MCF 10A (cell line): ENCODE data around the gene NFIA. TPM values are rescaled to one million over a fixed set of nuclear protein-coding genes. Genes with fewer than 3 reads are reported as not detected.

ENCODE experiments used
- BruUV-seq: library from RNA; stranded (reverse); fragments of 400-500 nt; replicated peaks from 2 replicates; lab custom pipeline; 2021; lab: Mats Ljungman, UMichigan
- CTCF ChIA-PET: fragments of 300-600 bp; sonication (Branson Sonifier 250); formaldehyde crosslinking; extraction: SDS; loops from one replicate; lab custom pipeline; 2021; ENCODE audit warnings: antibody characterized with exemption, inconsistent platforms; lab: Yijun Ruan, JAX
- POLR2A ChIA-PET: fragments of 300-600, 350-650 bp; sonication (Branson Sonifier 250); formaldehyde crosslinking; extraction: SDS; loops from one replicate; lab custom pipeline; 2020; ENCODE audit warnings: antibody characterized with exemption, inconsistent platforms; lab: Yijun Ruan, JAX
- DNase-seq: peaks from one replicate; pipeline ENCODE4 v3.0.0-alpha.2; 2018; ENCODE audit not compliant: unreplicated experiment
- H3K27ac Mint-ChIP-seq: one replicate; pipeline ENCODE4 v1.8.0; 2022; ENCODE audit warnings: mild to moderate bottlenecking, low read depth, mixed read lengths; ENCODE audit not compliant: unreplicated experiment
- H3K27me3 Mint-ChIP-seq: one replicate; pipeline ENCODE4 v1.8.0; 2022; ENCODE audit warnings: mixed read lengths; ENCODE audit not compliant: insufficient read depth, unreplicated experiment
- H3K36me3 Mint-ChIP-seq: one replicate; pipeline ENCODE4 v1.8.0; 2022; ENCODE audit warnings: mild to moderate bottlenecking, moderate library complexity, mixed read lengths; ENCODE audit not compliant: insufficient read depth, unreplicated experiment
- H3K4me1 Mint-ChIP-seq: one replicate; pipeline ENCODE4 v1.8.0; 2022; ENCODE audit warnings: mixed read lengths; ENCODE audit not compliant: insufficient read depth, unreplicated experiment
- H3K4me3 Mint-ChIP-seq: one replicate; pipeline ENCODE4 v1.8.0; 2022; ENCODE audit warnings: mild to moderate bottlenecking, moderate library complexity, mixed read lengths; ENCODE audit not compliant: unreplicated experiment
- H3K9me3 Mint-ChIP-seq: one replicate; pipeline ENCODE4 v1.8.0; 2022; ENCODE audit warnings: mixed read lengths; ENCODE audit not compliant: unreplicated experiment
- intact Hi-C: fragments of 100-400 bp; cut with micrococcal nuclease; formaldehyde crosslinking; loops from 2 replicates; pipeline ENCODE4 v1.14.1; 2022
- total RNA-seq: library from RNA; stranded (reverse); gene quantifications from 2 replicates; pipeline ENCODE4 v1.2.3, GENCODE V29; 2022
- TF ChIP-seq, protein P1 (sequence below): fragments of 200-600 bp; IDR thresholded peaks from one replicate; pipeline ENCODE4 v1.8.0; 2022; ENCODE audit warnings: antibody characterized with exemption, mild to moderate bottlenecking; ENCODE audit not compliant: unreplicated experiment

Gene NFIA
- total RNA-seq, 1 experiment from 2014 or later, result 54.8 TPM

DNA sequence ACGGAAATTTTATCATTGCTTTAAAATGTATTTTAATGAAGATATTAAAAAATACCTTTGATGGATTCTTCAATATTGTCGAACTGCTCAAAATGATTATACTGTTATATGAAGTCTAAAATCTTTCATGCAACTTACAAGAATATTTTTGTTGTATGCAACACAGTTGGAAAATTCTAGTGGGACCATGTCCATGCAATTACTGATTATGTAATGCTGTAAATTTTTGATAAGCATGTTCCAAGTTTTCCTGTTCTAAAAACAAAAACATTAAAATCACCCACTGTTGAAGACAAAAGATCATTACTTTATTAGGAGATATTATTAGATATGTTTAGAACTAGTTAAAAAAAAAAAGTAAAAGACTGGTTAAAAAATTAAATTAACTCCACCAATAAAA lies 132.8 kb downstream of the NFIA start:
- peaks cover 7% of the 10 kb centered on the region for H3K36me3 Mint-ChIP-seq
- H3K9me3 Mint-ChIP-seq, result no peaks in the 10 kb centered on the region
- TF ChIP-seq, protein P1, sequence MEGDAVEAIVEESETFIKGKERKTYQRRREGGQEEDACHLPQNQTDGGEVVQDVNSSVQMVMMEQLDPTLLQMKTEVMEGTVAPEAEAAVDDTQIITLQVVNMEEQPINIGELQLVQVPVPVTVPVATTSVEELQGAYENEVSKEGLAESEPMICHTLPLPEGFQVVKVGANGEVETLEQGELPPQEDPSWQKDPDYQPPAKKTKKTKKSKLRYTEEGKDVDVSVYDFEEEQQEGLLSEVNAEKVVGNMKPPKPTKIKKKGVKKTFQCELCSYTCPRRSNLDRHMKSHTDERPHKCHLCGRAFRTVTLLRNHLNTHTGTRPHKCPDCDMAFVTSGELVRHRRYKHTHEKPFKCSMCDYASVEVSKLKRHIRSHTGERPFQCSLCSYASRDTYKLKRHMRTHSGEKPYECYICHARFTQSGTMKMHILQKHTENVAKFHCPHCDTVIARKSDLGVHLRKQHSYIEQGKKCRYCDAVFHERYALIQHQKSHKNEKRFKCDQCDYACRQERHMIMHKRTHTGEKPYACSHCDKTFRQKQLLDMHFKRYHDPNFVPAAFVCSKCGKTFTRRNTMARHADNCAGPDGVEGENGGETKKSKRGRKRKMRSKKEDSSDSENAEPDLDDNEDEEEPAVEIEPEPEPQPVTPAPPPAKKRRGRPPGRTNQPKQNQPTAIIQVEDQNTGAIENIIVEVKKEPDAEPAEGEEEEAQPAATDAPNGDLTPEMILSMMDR, result no peak
- H3K27me3 Mint-ChIP-seq, result no peaks in the 10 kb centered on the region
- CTCF ChIA-PET, result interaction anchor here (0.7 to 1.6 kb wide), 2 partner anchors 27 to 232 kb away, joined by 3 read pairs; no protein-coding TSS in a partner anchor
- POLR2A ChIA-PET, result interaction anchor here (0.6 to 1.2 kb wide), 2 partner anchors 38 to 212 kb away, joined by 3 read pairs; no protein-coding TSS in a partner anchor
- intact Hi-C loops, result no loop called here
- no peak overlapping the region for H3K27ac Mint-ChIP-seq
- DNase-seq, result no peak
- BruUV-seq, result no TSS peak
- H3K4me3 Mint-ChIP-seq, result no peak overlapping the region
- no peaks in the 10 kb centered on the region for H3K4me1 Mint-ChIP-seq

DNA sequence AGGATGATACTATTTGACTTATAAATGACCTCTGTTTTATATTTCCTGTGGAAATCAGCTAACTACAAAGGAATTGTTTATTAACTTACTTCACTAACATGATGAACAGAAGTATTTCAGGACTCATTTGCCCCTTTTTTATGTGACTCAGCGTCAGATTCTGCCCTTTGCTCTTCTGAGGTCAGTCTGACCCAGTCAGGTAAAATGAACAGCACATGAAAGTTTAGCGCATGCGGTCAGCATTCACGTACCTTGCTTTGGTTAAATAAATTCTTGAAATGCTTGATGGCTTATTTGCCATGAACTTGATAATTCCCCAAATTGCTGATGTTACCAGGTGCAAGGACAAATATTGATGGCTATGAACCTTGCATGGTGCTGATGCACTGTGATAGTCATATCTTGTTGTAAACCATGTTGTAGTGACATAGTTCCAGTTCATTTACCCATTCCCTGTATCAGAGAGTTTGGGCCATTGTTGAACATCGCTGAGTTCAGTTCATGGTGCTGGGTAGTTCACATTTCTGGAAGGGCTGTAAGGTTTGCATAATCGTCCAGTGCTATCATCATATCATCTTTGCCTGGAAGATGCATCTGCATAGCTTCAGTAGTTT lies 133.4 kb downstream of the NFIA start:
- Mint-ChIP-seq H3K27me3 (no peaks in the 10 kb centered on the region), H3K4me1 (no peaks in the 10 kb centered on the region), H3K4me3 (no peak overlapping the region), H3K27ac (no peak overlapping the region), H3K36me3 (peaks cover 7% of the 10 kb centered on the region), H3K9me3 (no peaks in the 10 kb centered on the region)
- intact Hi-C loops, result no loop called here
- TF ChIP-seq, protein P1, result no peak
- BruUV-seq, result no TSS peak
- no peak for DNase-seq
- ChIA-PET POLR2A (no interaction called here), CTCF (interaction anchor here (0.7 to 1.2 kb wide), 3 partner anchors 122 to 1268 kb away, joined by 3 to 4 read pairs (median 3); no protein-coding TSS in a partner anchor)

DNA sequence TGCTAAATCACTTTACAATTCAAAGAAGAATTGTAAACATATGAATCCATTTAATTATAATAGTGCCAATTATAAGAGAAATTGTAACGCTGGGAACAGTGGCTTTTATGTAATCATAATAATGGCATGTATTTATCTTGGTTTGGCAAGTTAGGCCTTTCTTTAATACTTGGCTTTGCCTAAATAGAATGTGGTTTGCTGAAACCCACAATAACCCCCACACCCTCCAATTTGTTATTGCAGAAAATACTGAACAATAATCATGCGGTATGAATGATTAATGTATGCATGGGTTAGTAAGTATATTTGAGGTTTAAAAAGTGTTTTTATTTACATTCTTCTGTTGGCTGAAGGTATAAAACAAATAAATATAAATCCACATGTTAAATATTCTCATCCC lies 138.2 kb downstream of the NFIA start:
- POLR2A ChIA-PET, result interaction anchor here (1.5 kb wide), 1 partner anchor 9 kb away, joined by 5 read pairs; no protein-coding TSS in a partner anchor

DNA sequence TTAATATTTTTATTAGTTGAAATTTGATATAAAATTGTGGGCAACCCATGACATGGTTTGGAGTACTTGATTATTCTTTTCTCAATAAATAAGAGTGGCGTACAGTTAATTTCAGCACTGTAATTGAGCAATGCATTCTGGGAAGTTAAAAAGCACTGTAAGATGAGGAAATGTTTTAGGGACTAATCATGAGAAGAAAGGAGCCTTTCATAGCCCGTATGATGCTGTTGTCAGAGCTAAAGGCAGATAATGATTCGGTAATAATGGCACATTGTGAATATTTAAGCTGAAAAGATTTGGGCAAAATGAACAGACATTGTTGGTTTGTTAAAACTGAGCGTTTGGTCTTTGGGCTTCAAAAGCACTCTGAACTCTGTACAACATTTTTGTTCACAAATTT lies 139.3 kb downstream of the NFIA start:
- BruUV-seq, result no TSS peak
- H3K36me3 Mint-ChIP-seq, result peaks cover 7% of the 10 kb centered on the region
- H3K9me3 Mint-ChIP-seq, result no peaks in the 10 kb centered on the region
- intact Hi-C loops, result loop anchor here (5.0 to 10.0 kb wide), 2 partner anchors 137 to 244 kb away; partner anchors contain the start of gene NFIA
- ChIA-PET CTCF (no interaction called here), POLR2A (interaction anchor here (0.6 to 2.5 kb wide), 5 partner anchors 10 to 135 kb away, joined by 3 to 12 read pairs (median 4); no protein-coding TSS in a partner anchor)
- DNase-seq, result no peak
- TF ChIP-seq, protein P1, result no peak
- no peak overlapping the region for H3K4me3 Mint-ChIP-seq
- H3K4me1 Mint-ChIP-seq, result peaks cover 11% of the 10 kb centered on the region
- no peak overlapping the region for H3K27ac Mint-ChIP-seq
- H3K27me3 Mint-ChIP-seq, result no peaks in the 10 kb centered on the region

More for the DNA sequence above, 138.2 kb downstream of the NFIA start:
- no peaks in the 10 kb centered on the region for H3K9me3 Mint-ChIP-seq
- intact Hi-C loops, result loop anchor here (5.0 to 10.0 kb wide), 2 partner anchors 136 to 243 kb away; partner anchors contain the start of gene NFIA
- BruUV-seq, result no TSS peak
- CTCF ChIA-PET, result no interaction called here
- no peak for DNase-seq
- TF ChIP-seq, protein P1, result no peak
- H3K36me3 Mint-ChIP-seq, result peaks cover 7% of the 10 kb centered on the region
- no peaks in the 10 kb centered on the region for H3K27me3 Mint-ChIP-seq
- H3K27ac Mint-ChIP-seq, result no peak overlapping the region
- H3K4me1 Mint-ChIP-seq, result peaks cover 10% of the 10 kb centered on the region
- no peak overlapping the region for H3K4me3 Mint-ChIP-seq
